ENCODE data around the gene KLHL6.

KLHL6 gene

GRCh38 chr3:183540501-183541234 is 14.8 kb downstream of the KLHL6 start:
- H3K27ac ChIP-seq = no peak overlapping the region

DNA sequence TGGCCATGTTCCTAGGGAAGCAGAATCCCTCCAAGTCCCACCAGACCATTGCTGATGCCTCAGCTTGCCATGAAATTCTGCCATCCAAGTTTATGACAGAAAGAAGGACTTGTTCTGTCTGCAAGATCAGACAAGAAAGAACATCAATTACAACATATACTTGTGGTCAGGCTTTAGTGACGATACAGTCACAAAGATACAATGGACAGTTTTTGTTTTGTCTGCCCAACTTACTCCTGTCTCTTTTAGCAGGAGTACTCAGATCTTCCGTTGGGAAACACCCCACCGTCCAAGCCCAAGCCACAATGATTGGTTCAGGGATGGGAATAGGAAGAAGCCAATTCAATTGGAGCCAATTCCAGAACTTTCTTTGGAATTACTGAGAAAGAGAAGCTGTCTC is 15.7 kb downstream of the KLHL6 start:
- TF ChIP-seq ZFX (IDR thresholded peaks at IDR 0.05; ENCODE audit: borderline replicate concordance) (no peak), CTCF (IDR thresholded peaks at IDR 0.05) (no peak)
- H3K27ac ChIP-seq = no peak overlapping the region

More at GRCh38 chr3:183540501-183541234, 14.8 kb downstream of the KLHL6 start:
- TF ChIP-seq ZFX (IDR thresholded peaks at IDR 0.05; ENCODE audit: borderline replicate concordance) = no peak
- no peak for TF ChIP-seq CTCF (IDR thresholded peaks at IDR 0.05)

- no peak for TF ChIP-seq CTCF (IDR thresholded peaks at IDR 0.05)
Measured at GRCh38 chr3:183538486-183538885, 17.0 kb downstream of the KLHL6 start.

DNA sequence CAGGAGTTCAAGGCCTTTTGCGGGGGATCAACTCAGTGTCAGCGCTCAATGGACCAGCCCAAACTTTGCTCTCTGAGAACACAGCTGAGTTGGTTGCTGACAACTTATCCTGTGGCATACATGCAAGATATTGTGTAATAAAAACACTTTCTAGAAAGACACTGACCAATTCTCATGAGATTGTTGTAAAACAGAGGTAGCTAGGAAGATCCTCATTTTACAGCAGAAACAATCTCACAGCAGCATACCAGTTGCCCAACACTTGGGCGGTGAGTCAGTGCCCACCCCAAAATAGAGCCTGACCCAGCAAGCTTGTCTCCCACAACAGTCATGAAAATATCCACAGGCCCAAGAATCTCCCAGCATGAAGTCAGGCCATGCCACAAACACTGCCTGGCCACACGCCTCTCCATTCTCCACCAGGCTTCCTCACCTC is 18.2 kb downstream of the KLHL6 start:
- no peak for TF ChIP-seq ZFX (IDR thresholded peaks at IDR 0.05; ENCODE audit: borderline replicate concordance)
- TF ChIP-seq CTCF (IDR thresholded peaks at IDR 0.05) = no peak
- no peak overlapping the region for H3K27ac ChIP-seq

More at GRCh38 chr3:183538486-183538885, 17.0 kb downstream of the KLHL6 start:
- no peak overlapping the region for H3K27ac ChIP-seq

DNA sequence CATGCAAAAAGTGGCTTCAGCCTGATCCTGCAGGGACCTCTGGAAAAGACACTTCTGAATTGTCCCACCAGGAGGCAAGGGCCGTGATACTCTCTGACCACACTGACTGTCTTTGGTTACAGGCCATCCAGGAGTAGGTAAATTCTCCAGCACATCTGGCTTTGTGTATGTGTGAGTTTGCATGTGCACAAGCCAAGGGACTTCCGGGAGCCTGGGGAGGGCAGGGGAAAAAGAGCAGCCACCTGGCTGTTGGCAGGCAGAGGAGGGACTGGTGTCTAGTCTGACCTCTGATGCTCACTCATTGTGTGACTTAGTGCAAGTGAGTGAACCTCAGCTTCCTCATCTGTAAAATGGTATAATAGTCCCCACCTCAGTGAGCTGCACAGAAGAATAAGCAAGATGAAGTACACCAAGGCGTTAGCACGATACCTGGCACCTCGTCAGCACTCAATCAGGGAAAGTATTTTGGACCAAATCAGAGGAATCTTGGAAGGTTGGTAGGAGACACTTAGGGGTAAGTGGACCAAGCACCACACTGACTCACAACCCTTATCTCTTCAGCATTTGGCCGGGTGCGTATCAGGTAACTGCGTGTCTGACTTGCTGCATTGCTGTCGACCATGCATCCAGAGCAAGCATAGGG is 19.1 kb downstream of the KLHL6 start:
- no peak for TF ChIP-seq ZFX (IDR thresholded peaks at IDR 0.05; ENCODE audit: borderline replicate concordance)
- no peak for TF ChIP-seq CTCF (IDR thresholded peaks at IDR 0.05)
- no peak overlapping the region for H3K27ac ChIP-seq

DNA sequence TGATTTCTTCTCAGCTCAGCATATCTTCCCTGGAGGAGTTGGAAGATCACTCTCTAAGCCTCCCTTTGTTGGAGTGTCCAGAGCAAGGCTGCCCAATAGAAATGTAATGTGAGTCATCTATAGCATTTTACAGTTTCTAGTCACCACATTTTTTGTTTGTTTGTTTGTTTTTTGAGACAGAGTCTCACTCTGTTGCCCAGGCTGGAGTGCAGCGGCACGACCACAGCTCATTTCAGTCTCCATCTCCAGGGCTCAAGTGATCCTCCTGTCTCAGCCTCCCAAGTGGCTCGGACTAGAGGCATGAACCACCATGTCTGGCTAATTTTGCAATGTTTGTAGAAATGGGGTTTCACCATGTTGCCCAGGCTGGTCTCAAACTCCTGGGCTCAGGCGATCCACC is 21.3 kb downstream of the KLHL6 start:
- H3K27ac ChIP-seq = no peak overlapping the region

More for the DNA sequence above, 21.3 kb downstream of the KLHL6 start:
- TF ChIP-seq ZFX (IDR thresholded peaks at IDR 0.05; ENCODE audit: borderline replicate concordance) = no peak
- no peak for TF ChIP-seq CTCF (IDR thresholded peaks at IDR 0.05)
